Measurements from ENCODE around the gene SNED1. TPM values are rescaled to one million over a fixed set of nuclear protein-coding genes. Genes with fewer than 3 reads are reported as not detected.

Gene SNED1
- total RNA-seq, 2 experiments from 2014 or later: 2.8 to 13.6 TPM

- ChIA-PET POLR2A (no interaction called here), CTCF (ENCODE audit: unreplicated experiment) (no interaction called here)
- Histone ChIP-seq H3K9me3 (ENCODE audit: low read length) (no peaks in the 10 kb centered on the region), H3K27ac (ENCODE audit: low read depth, low read length, poor library complexity, severe bottlenecking) (no peak overlapping the region), H3K4me1 (ENCODE audit: insufficient read depth, low read length, poor library complexity, severe bottlenecking) (no peaks in the 10 kb centered on the region), H3K4me2 (ENCODE audit: low read length) (no peak overlapping the region), H3K79me2 (ENCODE audit: insufficient read depth, low read depth, low read length) (no peaks in the 10 kb centered on the region), H3K9me2 (ENCODE audit: insufficient read depth, low read length) (no peaks in the 10 kb centered on the region), H3K36me3 (ENCODE audit: insufficient read depth, low read length) (no peaks in the 10 kb centered on the region), H2AFZ (ENCODE audit: low read length) (no peak overlapping the region), H3K4me3 (ENCODE audit: low read depth, low read length, poor library complexity, severe bottlenecking) (no peak overlapping the region), H4K20me1 (ENCODE audit: insufficient read depth, low read length) (no peaks in the 10 kb centered on the region)
- no TSS peak for BruUV-seq (replicated peaks)
- intact Hi-C loops (cut with micrococcal nuclease; ENCODE audit: unreplicated experiment): no loop called here
- no peak for TF ChIP-seq CTCF (conservative IDR thresholded peaks at IDR 0.05; ENCODE audit: low read length)
- no peak for TF ChIP-seq EZH2phosphoT487 (IDR thresholded peaks at IDR 0.05; ENCODE audit: borderline replicate concordance, low read depth, low read length)
- DNase-seq (ENCODE audit: low spot score): no peak
These were observed 1.1 kb upstream of the SNED1 start for GRCh38 chr2:240997141-240997855.

GRCh38 chr2:240998706-240998994, 232 bp downstream of the SNED1 start:
- Histone ChIP-seq H3K79me2 (ENCODE audit: insufficient read depth, low read depth, low read length) (no peaks in the 10 kb centered on the region), H3K27ac (ENCODE audit: low read depth, low read length, poor library complexity, severe bottlenecking) (no peak overlapping the region), H2AFZ (ENCODE audit: low read length) (no peak overlapping the region), H3K4me2 (ENCODE audit: low read length) (no peak overlapping the region), H4K20me1 (ENCODE audit: insufficient read depth, low read length) (no peaks in the 10 kb centered on the region), H3K36me3 (ENCODE audit: insufficient read depth, low read length) (no peaks in the 10 kb centered on the region), H3K4me1 (ENCODE audit: insufficient read depth, low read length, poor library complexity, severe bottlenecking) (no peaks in the 10 kb centered on the region), H3K4me3 (ENCODE audit: low read depth, low read length, poor library complexity, severe bottlenecking) (no peak overlapping the region), H3K9me3 (ENCODE audit: low read length) (peaks cover 3% of the 10 kb centered on the region; the same call in 1 of the 2 replicates), H3K9me2 (ENCODE audit: insufficient read depth, low read length) (no peaks in the 10 kb centered on the region)
- BruUV-seq (replicated peaks): no TSS peak
- DNase-seq (ENCODE audit: low spot score): no peak
- POLR2A ChIA-PET: no interaction called here
- CTCF ChIA-PET (ENCODE audit: unreplicated experiment): no interaction called here
- TF ChIP-seq EZH2phosphoT487 (IDR thresholded peaks at IDR 0.05; ENCODE audit: borderline replicate concordance, low read depth, low read length) (no peak), CTCF (conservative IDR thresholded peaks at IDR 0.05; ENCODE audit: low read length) (no peak)
- intact Hi-C loops (cut with micrococcal nuclease; ENCODE audit: unreplicated experiment): no loop called here

- Histone ChIP-seq H2AFZ (ENCODE audit: low read length) (no peak overlapping the region), H3K9me2 (ENCODE audit: insufficient read depth, low read length) (no peaks in the 10 kb centered on the region), H3K36me3 (ENCODE audit: insufficient read depth, low read length) (no peaks in the 10 kb centered on the region), H3K4me2 (ENCODE audit: low read length) (no peak overlapping the region), H4K20me1 (ENCODE audit: insufficient read depth, low read length) (no peaks in the 10 kb centered on the region), H3K9me3 (ENCODE audit: low read length) (peaks cover 9% of the 10 kb centered on the region; the same call in 1 of the 2 replicates), H3K4me3 (ENCODE audit: low read depth, low read length, poor library complexity, severe bottlenecking) (no peak overlapping the region), H3K79me2 (ENCODE audit: insufficient read depth, low read depth, low read length) (no peaks in the 10 kb centered on the region), H3K27ac (ENCODE audit: low read depth, low read length, poor library complexity, severe bottlenecking) (no peak overlapping the region), H3K4me1 (ENCODE audit: insufficient read depth, low read length, poor library complexity, severe bottlenecking) (no peaks in the 10 kb centered on the region)
- no peak for DNase-seq (ENCODE audit: low spot score)
- intact Hi-C loops (cut with micrococcal nuclease; ENCODE audit: unreplicated experiment): no loop called here
- no TSS peak for BruUV-seq (replicated peaks)
- TF ChIP-seq EZH2phosphoT487 (IDR thresholded peaks at IDR 0.05; ENCODE audit: borderline replicate concordance, low read depth, low read length): no peak
- no peak for TF ChIP-seq CTCF (conservative IDR thresholded peaks at IDR 0.05; ENCODE audit: low read length)
- POLR2A ChIA-PET: no interaction called here
- CTCF ChIA-PET (ENCODE audit: unreplicated experiment): no interaction called here
These were observed 775 bp downstream of the SNED1 start for GRCh38 chr2:240998995-240999791.

All from OCI-LY7 (cell line).